HG03342 (cell line): ENCODE measurements around the gene DRGX.

ENCODE experiments used
- ATAC-seq: cut with Tn5 transposase; IDR thresholded peaks from one replicate; pipeline ENCODE4 v1.9.1; 2021; ENCODE audit warnings: mild to moderate bottlenecking, moderate library complexity; ENCODE audit not compliant: unreplicated experiment

DRGX gene

DNA sequence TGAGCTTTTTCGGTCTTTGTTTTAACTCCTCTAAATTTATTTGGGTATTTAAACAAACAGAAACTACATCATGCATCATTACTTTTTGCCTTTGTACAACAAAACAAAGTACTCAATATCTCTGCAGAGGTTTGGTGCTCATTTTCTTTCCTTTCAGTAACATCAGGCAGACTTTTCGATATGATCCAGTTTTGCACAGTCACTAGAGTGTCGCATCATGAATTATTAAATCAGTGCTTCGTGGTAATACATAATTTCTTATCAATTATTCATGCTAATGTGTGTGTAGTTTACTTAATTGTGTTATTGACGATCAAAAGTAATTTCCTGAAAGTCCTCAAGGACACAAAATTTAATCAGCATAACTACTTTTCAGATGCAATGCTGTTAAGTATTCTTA is 31.8 kb downstream of the DRGX start:
- no peak for ATAC-seq

GRCh38 chr10:49363309-49364031 is 32.4 kb downstream of the DRGX start:
- no peak for ATAC-seq

DNA sequence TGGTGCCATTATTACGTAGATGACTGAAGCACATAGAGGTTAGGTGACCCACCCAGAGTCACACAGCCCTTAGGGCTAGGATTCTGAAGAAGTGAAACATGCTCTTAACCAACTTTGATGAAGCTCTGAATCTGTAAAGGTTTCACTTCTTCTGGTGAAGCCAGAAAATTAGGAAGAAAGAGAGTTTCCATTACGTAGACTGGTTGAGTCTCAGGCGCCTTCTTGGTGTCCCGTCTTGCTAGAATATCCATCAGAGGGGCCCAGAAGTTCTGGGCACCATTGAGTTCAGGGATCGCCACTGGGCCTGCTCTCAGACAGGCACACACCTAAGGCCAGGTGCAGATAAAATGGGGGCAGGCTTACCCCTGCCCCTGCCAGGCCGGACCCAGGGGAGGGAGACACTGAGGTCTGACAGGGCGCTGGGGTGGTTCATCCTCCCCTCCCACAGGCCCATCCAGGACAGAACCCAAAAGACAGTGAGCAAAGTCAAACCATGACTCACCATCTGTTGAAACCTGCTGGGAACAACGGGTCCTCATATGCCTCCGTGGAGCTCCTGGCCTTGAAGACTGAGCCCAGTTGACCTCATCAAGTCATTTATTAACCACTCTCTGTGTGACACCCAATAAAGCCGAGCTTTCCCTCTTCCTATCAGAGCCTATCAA is 33.2 kb downstream of the DRGX start:
- peak; percentile 87 for ATAC-seq

DNA sequence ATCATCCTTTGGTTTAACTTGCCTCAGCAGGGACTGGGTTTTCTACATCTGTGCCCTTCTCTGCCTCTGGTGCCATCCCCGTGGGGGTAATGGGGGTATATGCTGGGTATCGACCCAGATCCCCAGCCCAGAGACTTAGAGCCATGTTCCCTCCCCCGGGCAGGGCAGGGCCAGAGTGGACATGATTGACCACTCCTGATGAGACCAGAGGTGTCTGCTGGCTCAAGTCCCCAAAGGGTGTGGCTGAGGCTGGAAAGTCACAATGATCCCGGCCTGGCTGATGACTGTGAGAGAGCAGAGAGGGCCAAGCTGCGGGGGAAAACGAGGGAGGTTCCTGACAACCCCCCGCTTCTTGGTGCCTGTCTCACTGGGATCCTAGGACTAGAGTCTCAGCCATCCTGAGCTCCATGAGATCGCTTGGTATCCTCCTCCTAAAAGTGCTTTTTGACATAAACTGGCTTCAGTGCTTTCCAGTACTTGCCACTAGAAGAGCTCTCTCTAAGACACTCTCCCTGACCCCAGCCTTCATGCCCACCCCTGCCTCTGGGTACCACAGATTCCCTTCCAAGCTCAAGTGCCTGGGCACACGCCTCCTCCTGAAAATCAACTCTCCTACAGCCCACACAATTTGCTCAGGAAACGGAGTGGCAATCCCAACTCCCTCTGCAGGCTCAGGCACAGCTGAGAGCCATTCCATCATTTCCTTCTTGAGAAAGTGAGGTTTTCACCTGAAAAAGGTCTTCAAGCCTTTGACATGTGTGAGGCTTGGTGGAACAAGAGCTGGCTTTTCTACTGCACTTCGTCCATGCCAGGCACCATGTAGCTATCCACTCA is 33.9 kb downstream of the DRGX start:
- ATAC-seq = no peak

DNA sequence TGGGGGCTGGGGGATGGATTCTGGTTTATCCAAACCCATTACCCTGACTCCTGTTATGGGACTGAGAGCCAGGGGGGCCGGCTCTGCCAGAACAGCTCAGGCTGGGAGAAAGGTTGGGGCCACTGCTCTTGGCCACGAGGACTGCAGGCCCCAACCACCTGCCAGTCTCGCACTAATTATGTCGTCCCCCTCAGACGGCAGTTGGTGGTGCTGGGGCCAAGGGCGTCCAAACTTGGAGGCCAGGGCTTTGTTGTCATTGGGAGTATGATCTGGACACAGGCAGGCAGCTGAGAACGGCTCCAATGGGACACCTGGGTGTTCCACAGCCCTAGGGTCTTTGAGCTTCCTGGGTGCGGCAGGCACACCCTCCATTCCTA is 34.7 kb downstream of the DRGX start:
- ATAC-seq = no peak

GRCh38 chr10:49360271-49361177 is 35.4 kb downstream of the DRGX start:
- no peak for ATAC-seq

DNA sequence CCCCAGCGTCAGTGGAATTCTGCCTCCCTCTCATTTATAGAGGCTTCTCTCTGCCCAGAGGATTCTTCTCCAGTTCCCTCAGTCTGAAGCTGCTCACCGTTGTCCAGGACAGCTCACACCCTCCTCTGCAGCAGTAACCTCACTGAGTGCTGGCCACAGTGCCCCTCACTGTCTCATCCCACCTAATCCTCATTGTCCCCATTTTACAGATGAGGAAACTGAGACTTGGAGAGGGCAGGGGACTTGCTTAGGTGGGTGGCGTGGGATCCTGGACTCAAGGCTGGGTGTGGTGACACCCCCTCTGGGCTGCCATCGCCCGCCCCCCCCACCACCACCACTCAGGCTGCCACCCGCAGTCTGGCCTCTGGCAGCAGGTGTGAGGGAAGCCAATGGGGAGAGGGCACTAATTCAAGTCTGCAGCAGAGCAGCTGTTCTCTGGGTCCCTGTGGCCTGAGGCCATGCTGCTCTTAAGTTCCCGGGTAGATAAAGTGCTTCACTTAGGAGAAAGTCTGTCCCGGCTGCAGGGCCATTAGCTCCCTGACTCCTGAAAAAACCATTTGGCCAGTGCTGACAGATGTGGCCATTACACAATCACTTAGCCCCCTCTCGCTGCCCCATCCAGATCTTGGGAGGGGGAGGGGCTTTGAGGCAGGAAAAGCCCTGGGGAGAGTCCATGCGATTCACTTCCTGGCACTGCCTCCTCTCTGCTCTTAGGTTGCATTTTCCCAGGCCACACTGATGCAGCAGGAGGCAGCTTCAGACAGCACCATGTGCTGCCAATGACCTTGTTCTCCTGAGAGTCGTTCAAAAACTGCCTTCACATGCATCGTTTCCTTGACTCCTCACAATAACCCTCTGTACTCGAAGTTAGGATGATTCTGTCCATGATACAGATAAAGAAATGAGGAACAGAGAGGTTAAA is 36.3 kb downstream of the DRGX start:
- ATAC-seq = no peak

GRCh38 chr10:49357910-49358309 is 38.0 kb downstream of the DRGX start:
- no peak for ATAC-seq

GRCh38 chr10:49356944-49357343 is 38.9 kb downstream of the DRGX start:
- peak; percentile 45 for ATAC-seq

DNA sequence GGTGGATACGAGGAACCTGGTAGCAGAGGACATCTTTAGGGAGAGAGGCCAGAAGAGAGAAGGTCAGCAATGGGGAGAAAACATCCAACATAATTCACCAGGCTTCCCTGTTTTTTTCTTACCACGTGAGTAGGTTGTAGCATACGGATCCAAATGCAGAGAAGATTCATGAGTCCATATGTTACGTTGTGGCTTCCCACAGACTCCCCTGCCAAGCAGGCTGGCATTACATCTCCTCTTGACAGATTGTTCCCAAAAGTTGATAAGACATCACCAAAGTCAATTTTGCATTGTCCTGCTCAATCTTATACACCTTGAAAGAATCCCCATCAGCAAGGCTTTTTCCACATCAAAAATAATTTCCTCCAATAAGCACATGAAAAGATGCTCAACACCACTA is 39.7 kb downstream of the DRGX start:
- no peak for ATAC-seq

- no peak for ATAC-seq
Measured at GRCh38 chr10:49355221-49355620, 40.7 kb downstream of the DRGX start.

GRCh38 chr10:49354593-49354992 is 41.3 kb downstream of the DRGX start:
- ATAC-seq = no peak

- ATAC-seq = no peak
Measured at GRCh38 chr10:49353895-49354566, 41.9 kb downstream of the DRGX start.

DNA sequence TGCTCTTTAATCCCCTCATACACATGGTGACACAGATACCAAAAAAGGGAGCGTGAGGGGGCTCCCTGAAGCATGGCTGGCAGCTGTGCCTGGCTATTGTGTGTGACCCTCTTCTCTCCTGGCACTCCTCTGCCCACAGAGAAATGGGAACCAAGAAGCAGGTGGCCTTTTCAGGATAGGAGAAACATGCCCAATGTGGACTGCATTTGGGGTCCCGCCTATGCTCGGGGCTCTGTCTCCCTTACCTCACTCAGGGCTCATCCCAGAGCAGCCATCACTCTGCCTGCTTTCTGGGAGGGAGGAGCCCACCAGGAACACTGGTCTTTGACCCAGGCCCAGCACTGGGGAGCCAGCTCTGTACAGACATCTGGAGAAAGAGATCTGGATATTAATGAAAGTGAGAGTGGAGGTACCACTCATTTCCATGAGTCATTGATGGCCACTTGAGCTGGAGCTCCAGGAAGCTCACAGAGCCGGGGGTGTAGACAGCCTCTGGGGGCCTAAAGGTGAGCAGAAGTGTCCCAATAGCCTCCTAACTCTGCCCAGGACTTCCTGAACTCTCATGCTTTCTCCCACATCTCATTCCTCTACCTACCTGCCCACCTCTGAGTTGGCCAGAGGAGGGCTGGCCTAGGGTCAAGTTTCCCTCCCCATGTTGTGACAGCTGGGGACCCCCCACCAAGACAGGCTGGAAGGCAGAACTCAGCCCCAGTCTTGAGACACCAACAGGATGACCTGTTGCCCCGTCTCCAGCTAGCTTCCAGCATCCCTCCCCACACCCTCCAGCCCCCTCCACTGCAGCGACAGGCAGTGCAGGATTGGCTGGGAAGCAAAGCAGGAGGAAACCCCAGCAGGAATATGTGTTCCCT is 42.6 kb downstream of the DRGX start:
- no peak for ATAC-seq

GRCh38 chr10:49352323-49352722 is 43.6 kb downstream of the DRGX start:
- no peak for ATAC-seq

DNA sequence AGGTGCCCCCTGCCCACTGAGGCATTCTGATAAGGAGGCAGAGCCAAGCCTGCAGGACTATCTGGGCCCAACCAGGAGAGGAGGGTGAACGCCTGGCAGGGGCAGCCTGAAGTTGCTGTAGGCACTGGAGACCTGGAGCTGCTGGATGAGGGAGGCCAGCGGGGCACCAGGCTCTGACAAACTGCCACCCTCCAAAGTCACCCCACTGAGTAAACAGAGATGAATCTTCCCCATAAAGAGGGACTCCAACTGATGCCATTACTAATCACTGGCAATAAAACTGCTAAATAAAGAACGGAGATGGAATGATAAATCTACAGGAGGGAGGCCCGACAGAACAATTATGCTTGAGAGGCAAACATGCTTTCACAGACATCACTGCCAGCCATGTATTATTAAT is 44.2 kb downstream of the DRGX start:
- no peak for ATAC-seq

- ATAC-seq = no peak
Measured at GRCh38 chr10:49350846-49351532, 44.9 kb downstream of the DRGX start.

DNA sequence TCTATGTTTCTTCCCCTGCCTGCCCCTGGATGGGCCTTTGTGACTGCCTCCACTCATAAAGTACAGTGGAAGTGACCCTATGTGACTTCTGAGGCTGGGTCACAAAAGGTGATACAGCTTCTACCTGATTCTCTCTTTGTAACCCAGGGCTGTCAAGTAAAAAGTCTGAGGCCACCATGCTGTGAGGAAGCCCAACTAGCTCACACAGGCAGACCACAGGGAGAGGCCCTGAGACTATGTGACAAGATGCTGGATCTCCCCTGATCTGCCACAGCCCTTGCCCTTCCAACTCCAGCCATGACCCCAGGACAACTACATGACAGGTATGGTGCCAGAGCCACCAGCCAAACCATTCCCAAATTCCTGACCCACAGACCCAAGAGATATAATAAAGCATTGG is 45.8 kb downstream of the DRGX start:
- no peak for ATAC-seq
